H9 (cell line): ENCODE results near the gene PIAS3. TPM values are rescaled to one million over a fixed set of nuclear protein-coding genes. Genes with fewer than 3 reads are reported as not detected.

Experiments used
- DNase-seq: peaks from one replicate; pipeline ENCODE4 v3.0.0-alpha.2; 2017
- H2AFZ ChIP-seq: one replicate; pipeline ENCODE4 v1.6.1; 2013; ENCODE audit warnings: mild to moderate bottlenecking, low read length, control low read depth, moderate library complexity
- H2AK5ac ChIP-seq: 2 replicates; pipeline ENCODE4 v1.6.1; 2013; ENCODE audit warnings: low read length, control low read depth, mixed read lengths; ENCODE audit not compliant: insufficient read length
- H2BK120ac ChIP-seq: one replicate; pipeline ENCODE4 v1.6.1; 2013; ENCODE audit warnings: low read depth, mild to moderate bottlenecking, low read length, control low read depth, inconsistent platforms; ENCODE audit not compliant: poor library complexity, severe bottlenecking
- H2BK12ac ChIP-seq: 2 replicates; pipeline ENCODE4 v1.6.1; 2013; ENCODE audit warnings: low read length, control low read depth, mixed read lengths, low read depth; ENCODE audit not compliant: insufficient read length
- H2BK15ac ChIP-seq: 2 replicates; pipeline ENCODE4 v1.6.1; 2013; ENCODE audit warnings: low read depth, low read length, control low read depth
- H2BK20ac ChIP-seq: one replicate; pipeline ENCODE4 v1.6.1; 2013; ENCODE audit warnings: low read depth, mild to moderate bottlenecking, low read length, control low read depth, inconsistent platforms; ENCODE audit not compliant: poor library complexity, severe bottlenecking
- H2BK5ac ChIP-seq: 2 replicates; pipeline ENCODE4 v1.6.1; 2013; ENCODE audit warnings: low read length, control low read depth, mixed read lengths; ENCODE audit not compliant: insufficient read length
- H3K14ac ChIP-seq: 2 replicates; pipeline ENCODE4 v1.6.1; 2013; ENCODE audit warnings: low read length, control low read depth; ENCODE audit not compliant: insufficient read depth
- H3K18ac ChIP-seq: 2 replicates; pipeline ENCODE4 v1.6.1; 2013; ENCODE audit warnings: low read depth, mild to moderate bottlenecking, mixed read lengths, low read length, control low read depth; ENCODE audit not compliant: insufficient read length
- H3K23ac ChIP-seq: 2 replicates; pipeline ENCODE4 v1.6.1; 2013; ENCODE audit warnings: low read length, control low read depth, mixed read lengths, low read depth; ENCODE audit not compliant: insufficient read length
- H3K23me2 ChIP-seq: 2 replicates; pipeline ENCODE4 v1.6.1; 2013; ENCODE audit warnings: low read depth, mild to moderate bottlenecking, mixed read lengths, low read length, control low read depth; ENCODE audit not compliant: insufficient read length, poor library complexity, severe bottlenecking
- H3K27ac ChIP-seq: 2 replicates; pipeline ENCODE4 v1.5.1; 2013; ENCODE audit warnings: low read length, control low read depth, mixed read lengths, low read depth; ENCODE audit not compliant: insufficient read length
- H3K27me3 ChIP-seq: 2 replicates; pipeline ENCODE4 v1.6.1; 2013; ENCODE audit warnings: low read length, control low read depth, inconsistent platforms; ENCODE audit not compliant: insufficient read depth
- H3K4ac ChIP-seq: 2 replicates; pipeline ENCODE4 v1.6.1; 2013; ENCODE audit warnings: low read depth, mild to moderate bottlenecking, control low read depth, inconsistent platforms, low read length, moderate library complexity
- H3K4me1 ChIP-seq: 2 replicates; pipeline ENCODE4 v1.6.1; 2013; ENCODE audit warnings: low read length, control low read depth, inconsistent platforms; ENCODE audit not compliant: insufficient read depth
- H3K4me2 ChIP-seq: 2 replicates; pipeline ENCODE4 v1.6.1; 2013; ENCODE audit warnings: low read length, control low read depth, mixed read lengths; ENCODE audit not compliant: insufficient read length, insufficient read depth
- H3K56ac ChIP-seq: 2 replicates; pipeline ENCODE4 v1.6.1; 2013; ENCODE audit warnings: low read depth, mild to moderate bottlenecking, mixed read lengths, low read length, control low read depth; ENCODE audit not compliant: insufficient read length
- H3K79me1 ChIP-seq: 2 replicates; pipeline ENCODE4 v1.6.1; 2013; ENCODE audit warnings: low read depth, mild to moderate bottlenecking, moderate library complexity, low read length, control low read depth, inconsistent platforms; ENCODE audit not compliant: insufficient read depth, poor library complexity, severe bottlenecking
- H3K79me2 ChIP-seq: 2 replicates; pipeline ENCODE4 v1.6.1; 2013; ENCODE audit warnings: low read length, control low read depth, inconsistent platforms; ENCODE audit not compliant: insufficient read depth
- H3K9ac ChIP-seq: 2 replicates; pipeline ENCODE4 v1.6.1; 2013; ENCODE audit warnings: low read length, control low read depth, mixed read lengths; ENCODE audit not compliant: insufficient read length; ENCODE audit errors: extremely low read depth
- H3K9me3 ChIP-seq: one replicate; pipeline ENCODE4 v1.6.1; 2013; ENCODE audit warnings: low read depth, low read length, inconsistent platforms; ENCODE audit not compliant: control insufficient read depth
- H3T11ph ChIP-seq: one replicate; pipeline ENCODE4 v1.6.1; 2013; ENCODE audit warnings: mild to moderate bottlenecking, low read length, control low read depth, inconsistent platforms
- H4K20me1 ChIP-seq: one replicate; pipeline ENCODE4 v1.6.1; 2013; ENCODE audit not compliant: control insufficient read depth, insufficient read length, insufficient read depth
- H4K5ac ChIP-seq: 2 replicates; pipeline ENCODE4 v1.6.1; 2013; ENCODE audit warnings: low read depth, mild to moderate bottlenecking, mixed read lengths, low read length, control low read depth; ENCODE audit not compliant: insufficient read length
- H4K8ac ChIP-seq: replicated peaks from 2 replicates; pipeline ENCODE4 v1.6.1; 2013; ENCODE audit warnings: low read length, control low read depth, mixed read lengths, low read depth; ENCODE audit not compliant: insufficient read length
- H4K91ac ChIP-seq: 2 replicates; pipeline ENCODE4 v1.6.1; 2013; ENCODE audit warnings: low read depth, mild to moderate bottlenecking, moderate library complexity, mixed read lengths, low read length, control low read depth; ENCODE audit not compliant: insufficient read length
- H3K27ac Mint-ChIP-seq, 3 experiments: 2 replicates in 2 of 3; 3 replicates in 1 of 3; pipeline ENCODE4 v1.8.0; 2020 to 2021; ENCODE audit warnings: mixed read lengths in 3 of 3, mild to moderate bottlenecking in 1 of 3, moderate library complexity in 1 of 3
- H3K27me3 Mint-ChIP-seq: 2 replicates; pipeline ENCODE4 v1.8.0; 2021; ENCODE audit warnings: low read depth, mild to moderate bottlenecking, moderate library complexity, mixed read lengths
- H3K36me3 Mint-ChIP-seq, 3 experiments: 2 replicates in 2 of 3; 3 replicates in 1 of 3; pipeline ENCODE4 v1.8.0; 2020 to 2021; ENCODE audit warnings: low read depth in 3 of 3, mixed read lengths in 3 of 3; ENCODE audit not compliant: insufficient read depth in 1 of 3
- H3K4me1 Mint-ChIP-seq, 2 experiments: 2 replicates each; pipeline ENCODE4 v1.8.0; 2020; ENCODE audit warnings: mixed read lengths in 2 of 2
- H3K4me3 Mint-ChIP-seq, 2 experiments: 2 replicates in 1 of 2; 3 replicates in 1 of 2; pipeline ENCODE4 v1.8.0; 2020 to 2021; ENCODE audit warnings: mild to moderate bottlenecking in 2 of 2, mixed read lengths in 2 of 2, moderate library complexity in 1 of 2
- H3K9me3 Mint-ChIP-seq, 2 experiments: 2 replicates in 1 of 2; 3 replicates in 1 of 2; pipeline ENCODE4 v1.8.0; 2020; ENCODE audit warnings: mild to moderate bottlenecking in 2 of 2, mixed read lengths in 2 of 2, moderate library complexity in 1 of 2
- CTCF ChIP-seq: fragments of 200-600 bp; sonication (generic); conservative IDR thresholded peaks from 3 replicates; pipeline ENCODE4 v1.8.0; 2021; ENCODE audit warnings: antibody characterized with exemption, mild to moderate bottlenecking
- WGBS: extraction: QIAGEN DNeasy Blood & Tissue Kit; methylation state at CpG from one replicate; pipeline ENCODE4 v1.1.7; 2013; ENCODE audit warnings: missing lambda C conversion rate, low lambda C conversion rate, mixed read lengths; ENCODE audit not compliant: insufficient read length; ENCODE audit errors: extremely low coverage; 5-methylcytosine and 5-hydroxymethylcytosine counted together
- total RNA-seq: library from RNA; stranded (reverse); gene quantifications from 2 replicates; pipeline ENCODE4 v1.2.1, GENCODE V29; 2021

The PIAS3 gene
- total RNA-seq, 1 experiment from 2014 or later, result 33.9 TPM

- no peak overlapping the region for H3K56ac ChIP-seq
- H2BK12ac ChIP-seq, result no peak overlapping the region
- no peaks in the 10 kb centered on the region for H4K20me1 ChIP-seq
- H3K23me2 ChIP-seq, result peaks cover 11% of the 10 kb centered on the region
- peaks cover 5% of the 10 kb centered on the region; the same call in 1 of the 2 replicates for H3K27me3 ChIP-seq
- Mint-ChIP-seq H3K27ac (no peak overlapping the region; a peak in 1 of 7 replicates), H3K27me3 (peaks cover 35% of the 10 kb centered on the region), H3K36me3 (no peaks in the 10 kb centered on the region), H3K4me1 (peaks cover 13 to 23% of the 10 kb centered on the region in 2 experiments), H3K4me3 (peak overlapping the region; percentile 29 to 79), H3K9me3 (no peaks in the 10 kb centered on the region; a peak in 1 of 5 replicates)
- H4K5ac ChIP-seq, result no peak overlapping the region
- no peaks in the 10 kb centered on the region for H3K79me2 ChIP-seq
- no peak overlapping the region for H2AK5ac ChIP-seq
- no peak overlapping the region for H2BK20ac ChIP-seq
- no peak overlapping the region for H4K8ac ChIP-seq
- H3K9me3 ChIP-seq, result no peaks in the 10 kb centered on the region
- no peak overlapping the region for H3T11ph ChIP-seq
- H3K9ac ChIP-seq, result no peak overlapping the region
- no peak overlapping the region for H2BK15ac ChIP-seq
- no peak overlapping the region for H2BK5ac ChIP-seq
- WGBS, result no CpG with 5 or more reads among the region's 47 CpGs
- no peak overlapping the region for H4K91ac ChIP-seq
- no peak for TF ChIP-seq CTCF
- peak; percentile 71 for DNase-seq
- no peak overlapping the region for H3K27ac ChIP-seq
- H3K18ac ChIP-seq, result peak overlapping the region; percentile 53
- no peaks in the 10 kb centered on the region for H3K79me1 ChIP-seq
- peak overlapping the region; percentile 67 for H3K4me2 ChIP-seq
- H3K23ac ChIP-seq, result no peak overlapping the region
- H2BK120ac ChIP-seq, result no peak overlapping the region
- no peak overlapping the region for H2AFZ ChIP-seq
- peak overlapping the region; percentile 77 for H3K14ac ChIP-seq
- no peaks in the 10 kb centered on the region; the same call in 1 of the 2 replicates for H3K4me1 ChIP-seq
- H3K4ac ChIP-seq, result no peak overlapping the region
Observed at GRCh38 chr1:145871994-145872924, 13.4 kb upstream of the PIAS3 start.
